Testis (tissue), 3 donors: ENCODE measurements around the gene SF3B2. TPM values are rescaled to one million over a fixed set of nuclear protein-coding genes. Genes with fewer than 3 reads are reported as not detected.

Experiments used
- DNase-seq: peaks from one replicate; pipeline ENCODE4 v3.0.0-alpha.2; 2019
- H3K27ac ChIP-seq, 2 donors: fragments of 200-600 bp; sonication (generic); one replicate each; pipeline ENCODE4 v1.5.1; 2019
- H3K27me3 ChIP-seq: fragments of 200-600 bp; sonication (generic); one replicate; pipeline ENCODE4 v1.5.1; 2019
- H3K36me3 ChIP-seq: fragments of 200-600 bp; sonication (generic); one replicate; pipeline ENCODE4 v1.5.1; 2017; ENCODE audit warnings: low read depth; ENCODE audit errors: missing control alignments
- H3K4me1 ChIP-seq: fragments of 200-600 bp; sonication (generic); one replicate; pipeline ENCODE4 v1.5.1; 2019
- H3K4me3 ChIP-seq, 2 donors: fragments of 200-600 bp; sonication (generic); one replicate each; pipeline ENCODE4 v1.5.1; 2017 to 2019
- H3K9me3 ChIP-seq: fragments of 200-600 bp; sonication (generic); one replicate; pipeline ENCODE4 v1.5.1; 2017
- CTCF ChIP-seq, 3 experiments: fragments of 450-650 bp in 2 of 3; fragments of 200-600 bp in 1 of 3; sonication (generic) in 1 of 3; IDR thresholded peaks; one replicate each; pipeline ENCODE4 v1.5.1; 2016 to 2019; ENCODE audit warnings: antibody characterized with exemption in 3 of 3, mild to moderate bottlenecking in 2 of 3, moderate library complexity in 1 of 3
- POLR2A ChIP-seq: fragments of 450-650 bp; IDR thresholded peaks from one replicate; pipeline ENCODE4 v1.6.1; 2017; ENCODE audit warnings: antibody characterized with exemption, mild to moderate bottlenecking, moderate library complexity
- WGBS, 2 donors: methylation state at CpG; one replicate each; pipeline ENCODE4 v1.1.5; 2018; 5-methylcytosine and 5-hydroxymethylcytosine counted together
- intact Hi-C: fragments of 100-400 bp; cut with DNase I; formaldehyde crosslinking; loops from one replicate; pipeline ENCODE4 v1.15.1; 2023; ENCODE audit warnings: low total_unique reads
- polyA plus RNA-seq: library from polyadenylated mRNA; stranded (reverse); fragments of 350-450 nt; fragmentation: Illumina TruSeq; extraction: RNeasy Lipid Tissue Mini Kit (QIAGEN cat#74804); gene quantifications from one replicate; pipeline ENCODE4 v1.2.3, GENCODE V29; 2014; ENCODE audit warnings: low read depth, low replicate concordance; ENCODE audit not compliant: insufficient read depth
- total RNA-seq, 2 donors: library from RNA; depleted of rRNA; stranded (reverse); fragments of >200 nt; gene quantifications; one replicate each; pipeline ENCODE4 v1.2.3, GENCODE V29; 2016

Gene SF3B2
- total and polyA plus RNA-seq, 3 donors from 2014 or later = 307 to 341 (median 315) TPM

GRCh38 chr11:66107600-66108510 is 55.7 kb downstream of the SF3B2 start:
- Histone ChIP-seq H3K4me1 (peaks cover 9% of the 10 kb centered on the region), H3K27me3 (no peaks in the 10 kb centered on the region), H3K9me3 (no peaks in the 10 kb centered on the region), H3K27ac (no peak overlapping the region), H3K4me3 (no peak overlapping the region), H3K36me3 (no peaks in the 10 kb centered on the region)
- TF ChIP-seq POLR2A (no peak), CTCF (IDR thresholded peaks at IDR 0.05) (no peak)
- intact Hi-C loops = no loop called here
- DNase-seq = no peak
- 82 to 86% methylated on average over 3 of the region's 3 CpGs for WGBS, 2 donors

- Histone ChIP-seq H3K36me3 (no peaks in the 10 kb centered on the region), H3K4me1 (peaks cover 13% of the 10 kb centered on the region), H3K27ac (no peak overlapping the region), H3K4me3 (no peak overlapping the region), H3K9me3 (no peaks in the 10 kb centered on the region), H3K27me3 (no peaks in the 10 kb centered on the region)
- intact Hi-C loops = no loop called here
- DNase-seq = no peak
- WGBS, 2 donors = 95 to 98% methylated on average over 2 of the region's 2 CpGs
- TF ChIP-seq CTCF (IDR thresholded peaks at IDR 0.05) = no peak
Observed at GRCh38 chr11:66109294-66109693, 57.1 kb downstream of the SF3B2 start.

- H3K27ac ChIP-seq = no peak overlapping the region
- H3K27me3 ChIP-seq = no peaks in the 10 kb centered on the region
- H3K4me3 ChIP-seq = no peak overlapping the region
- 92 to 93% methylated on average over 3 of the region's 3 CpGs for WGBS, 2 donors
- no peaks in the 10 kb centered on the region for H3K36me3 ChIP-seq
- H3K4me1 ChIP-seq = peaks cover 14% of the 10 kb centered on the region
- no peak for TF ChIP-seq CTCF (IDR thresholded peaks at IDR 0.05)
- TF ChIP-seq POLR2A = no peak
- H3K9me3 ChIP-seq = no peaks in the 10 kb centered on the region
- DNase-seq = no peak
- intact Hi-C loops = no loop called here
Observed at GRCh38 chr11:66111158-66111557, 59.0 kb downstream of the SF3B2 start.

- whole genome bisulfite sequencing, 2 donors = 78 to 79% methylated on average over 9 of the region's 9 CpGs
- peaks cover 17% of the 10 kb centered on the region for H3K4me1 ChIP-seq
Observed at GRCh38 chr11:66112041-66112491, 59.9 kb downstream of the SF3B2 start.

More at GRCh38 chr11:66112041-66112491, 59.9 kb downstream of the SF3B2 start:
- H3K27ac ChIP-seq = no peak overlapping the region
- H3K36me3 ChIP-seq = no peaks in the 10 kb centered on the region
- H3K9me3 ChIP-seq = no peaks in the 10 kb centered on the region
- no peak for DNase-seq
- TF ChIP-seq CTCF (IDR thresholded peaks at IDR 0.05) = no peak
- TF ChIP-seq POLR2A = no peak
- H3K4me3 ChIP-seq = no peak overlapping the region
- intact Hi-C loops = no loop called here
- no peaks in the 10 kb centered on the region for H3K27me3 ChIP-seq
